ENCODE data around the gene NEUROD2.
"Not testable (repeated sequence)": the region's sequence is repeated elsewhere in the genome, so short reads cannot be mapped to it uniquely, and the experiment has no call there.

NEUROD2 gene

GRCh38 chr17:39601758-39602532 is 5.8 kb downstream of the NEUROD2 start:
- DNase-seq: no peak

- DNase-seq: no peak
These were observed 6.6 kb downstream of the NEUROD2 start for GRCh38 chr17:39600997-39601597.

- no peak for DNase-seq
These were observed 7.3 kb downstream of the NEUROD2 start for GRCh38 chr17:39600288-39600996.

DNA sequence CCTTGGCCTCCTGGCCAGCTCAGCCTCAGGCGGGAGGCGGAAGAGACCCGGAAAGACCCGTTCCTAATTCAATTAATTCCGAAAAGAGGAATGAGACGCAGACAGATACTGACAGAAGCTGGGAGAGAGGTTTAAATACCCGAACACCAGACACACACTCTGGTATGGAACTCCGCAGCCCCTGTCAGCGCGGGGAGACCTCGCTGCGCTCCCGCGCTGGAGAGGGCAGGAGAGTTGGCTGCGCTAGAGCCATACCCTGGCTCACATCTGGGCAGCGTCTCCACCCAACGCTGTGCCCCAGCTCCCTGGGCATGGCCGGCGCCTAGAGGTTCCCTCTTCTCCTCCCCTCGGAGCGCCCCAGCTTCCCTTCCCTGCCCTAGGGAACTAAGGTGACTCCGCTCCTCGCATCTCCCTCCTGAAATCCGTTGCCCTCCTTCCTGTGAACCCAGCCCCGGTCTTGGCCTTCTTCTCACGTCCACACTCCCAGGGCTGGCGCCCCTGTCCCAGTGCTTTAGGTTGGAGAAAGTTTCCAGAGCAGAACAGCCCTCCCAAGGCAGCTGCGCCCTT is 8.0 kb downstream of the NEUROD2 start:
- DNase-seq: no peak

GRCh38 chr17:39599004-39599664 is 8.6 kb downstream of the NEUROD2 start:
- no peak for DNase-seq

- no peak for DNase-seq
These were observed 9.1 kb downstream of the NEUROD2 start for GRCh38 chr17:39598630-39599003.

DNA sequence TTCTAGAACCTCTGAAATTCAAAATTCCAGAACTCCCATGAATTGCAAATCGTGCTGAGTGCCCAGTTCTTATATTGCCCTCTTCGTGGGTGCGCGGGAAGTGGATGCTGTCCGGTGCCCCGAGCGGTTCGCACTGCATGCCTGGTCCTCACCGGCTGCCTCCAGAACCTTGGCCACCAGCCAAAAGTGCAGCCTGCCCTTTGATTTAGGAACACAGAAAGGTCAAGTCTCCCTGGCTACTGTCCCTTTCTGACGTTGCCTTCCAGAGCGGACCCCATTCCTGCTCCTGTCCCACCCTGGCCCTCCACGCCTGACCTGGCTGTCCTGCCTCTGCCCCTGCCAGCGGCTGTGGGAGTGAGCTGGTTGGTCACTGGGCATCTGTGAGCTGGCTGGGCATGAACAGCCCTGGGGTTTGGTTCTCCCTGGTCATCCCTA is 9.7 kb downstream of the NEUROD2 start:
- DNase-seq: no peak

DNA sequence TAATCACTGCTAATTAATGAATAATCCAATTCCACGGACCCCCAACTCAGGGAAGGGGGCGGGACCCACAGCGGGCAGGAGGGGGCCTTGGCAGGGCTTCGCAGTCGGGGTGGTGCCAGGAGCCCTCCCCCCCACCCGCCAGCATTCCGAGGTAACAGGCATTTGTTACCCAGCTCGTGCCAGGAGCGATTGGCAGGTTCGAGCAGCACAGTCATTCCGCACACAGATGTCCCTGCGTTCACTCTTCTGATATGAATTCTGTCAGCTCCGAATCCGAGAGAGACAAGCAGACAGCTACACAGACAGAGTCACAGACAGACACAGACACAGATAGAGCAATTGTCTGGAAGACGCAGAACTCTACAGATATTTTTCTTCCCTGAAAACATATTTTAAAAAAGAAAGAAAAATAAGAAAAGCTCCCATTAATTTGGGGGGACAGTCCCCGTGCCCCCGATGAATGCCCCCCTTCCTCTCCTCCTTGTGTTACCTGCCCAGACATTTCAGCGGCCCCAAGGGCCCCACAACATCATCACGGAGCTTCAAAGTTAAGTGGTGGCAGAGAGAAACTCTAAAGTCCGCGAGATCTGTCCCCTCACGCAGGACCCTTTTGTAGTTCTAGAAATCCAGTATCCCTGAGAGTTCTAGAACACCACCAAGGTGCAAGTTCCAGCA is 10.2 kb downstream of the NEUROD2 start:
- no peak for DNase-seq

- DNase-seq: no peak
These were observed 11.0 kb downstream of the NEUROD2 start for GRCh38 chr17:39596543-39597267.

- no peak for DNase-seq
These were observed 11.7 kb downstream of the NEUROD2 start for GRCh38 chr17:39595928-39596510.

GRCh38 chr17:39595294-39595693 is 12.4 kb downstream of the NEUROD2 start:
- no peak for DNase-seq

DNA sequence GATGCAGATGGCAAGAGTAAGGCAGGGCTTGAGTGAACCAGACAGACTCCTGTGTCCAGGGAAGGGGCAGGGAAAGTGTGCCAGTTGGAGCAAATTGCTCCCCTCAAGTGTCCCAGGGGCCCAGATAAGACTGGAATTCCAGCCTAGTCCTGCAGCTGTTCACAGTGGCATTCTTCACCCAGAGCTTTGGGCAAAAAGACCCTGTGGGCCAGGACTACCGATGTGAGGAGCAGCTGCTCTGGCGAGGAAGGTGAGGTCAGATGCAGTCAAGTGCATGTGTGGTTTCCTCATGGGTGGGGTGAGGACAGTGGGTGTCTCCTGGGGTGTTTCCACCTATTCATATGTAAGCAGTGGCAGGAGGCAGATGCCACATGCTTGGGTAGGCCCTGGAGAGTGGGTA is 14.3 kb downstream of the NEUROD2 start:
- no peak for DNase-seq

- DNase-seq: peak; percentile 46
These were observed 15.5 kb downstream of the NEUROD2 start for GRCh38 chr17:39591958-39592954.

DNA sequence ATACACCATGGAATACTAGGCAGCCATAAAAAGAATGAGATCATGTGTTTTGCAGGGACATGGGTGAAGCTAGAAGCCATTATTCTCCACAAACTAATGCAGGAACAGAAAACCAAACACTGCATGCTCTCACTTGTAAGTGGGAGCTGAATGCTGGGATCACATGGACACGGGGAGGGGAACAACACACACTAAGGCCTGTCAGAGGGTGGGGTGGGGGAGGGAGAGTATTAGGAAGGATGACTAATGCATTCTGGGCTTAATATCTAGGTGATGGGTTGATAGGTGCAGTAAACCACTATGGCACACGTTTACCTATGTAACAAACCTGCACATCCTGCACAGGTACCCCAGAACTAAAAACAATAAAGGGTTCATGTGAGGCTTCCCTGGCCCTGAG is 17.5 kb downstream of the NEUROD2 start:
- DNase-seq: not testable (repeated sequence)

DNA sequence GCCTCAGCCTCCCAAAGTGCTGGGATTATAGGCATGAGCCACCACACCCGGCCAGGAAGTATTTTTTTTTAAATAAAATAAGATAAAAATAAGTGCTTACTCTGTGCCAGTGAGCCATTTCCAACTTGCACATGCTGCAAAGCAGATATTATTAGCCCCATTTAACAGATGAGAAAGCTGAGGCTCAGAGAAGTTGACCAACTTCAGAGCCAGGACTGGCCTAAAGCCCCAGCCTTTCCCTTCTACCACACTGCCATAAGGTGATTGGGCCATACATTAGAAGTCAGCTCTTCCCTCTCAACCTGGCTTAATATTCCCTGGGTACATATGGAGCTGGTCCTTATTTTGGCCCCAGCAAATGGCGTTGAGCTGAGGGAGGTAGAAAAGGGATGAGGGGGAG is 25.1 kb downstream of the NEUROD2 start:
- no peak for DNase-seq

DNA sequence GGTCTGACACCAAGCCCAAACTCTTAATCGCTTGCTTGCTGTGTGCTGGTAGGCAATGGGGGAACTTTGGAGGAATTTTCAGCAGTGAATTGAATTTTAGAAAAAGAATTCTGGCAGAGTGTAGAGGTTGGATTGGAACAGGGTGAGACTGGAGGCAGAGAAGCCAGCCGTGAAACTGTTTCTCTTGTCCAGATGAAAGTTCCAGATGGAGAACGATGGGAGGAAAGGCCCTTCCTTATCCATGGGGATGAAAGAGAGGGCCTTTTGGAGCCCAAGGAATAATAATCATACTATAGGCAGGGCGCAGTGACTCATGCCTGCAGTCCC is 26.0 kb downstream of the NEUROD2 start:
- DNase-seq: no peak

DNA sequence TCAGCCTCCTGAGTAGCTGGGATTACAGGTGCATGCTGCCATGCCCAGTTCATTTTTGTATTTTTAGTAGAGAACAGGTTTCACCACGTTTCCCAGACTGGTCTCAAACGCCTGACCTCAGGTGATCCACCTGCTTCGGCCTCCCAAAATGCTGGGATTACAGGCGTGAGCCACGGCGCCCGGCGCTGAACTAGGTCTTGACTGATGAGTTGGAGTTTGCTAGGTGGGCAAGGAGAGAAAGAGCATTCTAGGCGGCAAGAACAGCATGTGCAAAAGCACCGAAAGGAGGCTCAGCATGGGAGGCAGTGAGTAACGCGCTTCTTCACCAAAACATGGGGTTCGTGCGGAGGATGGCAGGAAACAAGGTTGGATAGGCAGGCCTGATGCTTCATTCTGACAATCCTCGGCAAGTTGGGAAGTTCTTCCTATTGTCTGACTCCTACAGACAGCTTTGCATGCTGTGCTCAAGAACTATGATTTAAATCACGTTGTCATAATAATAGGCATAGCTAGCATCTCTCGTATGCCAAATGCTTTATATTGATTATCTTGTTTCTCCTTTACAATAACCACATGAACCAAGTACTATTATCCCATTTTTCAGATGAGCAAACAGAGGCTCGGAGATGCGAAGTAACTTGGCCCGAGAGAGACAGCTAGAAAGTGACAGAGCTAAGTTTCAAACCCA is 26.5 kb downstream of the NEUROD2 start:
- no peak for DNase-seq

GRCh38 chr17:39580082-39580468 is 27.6 kb downstream of the NEUROD2 start:
- no peak for DNase-seq

DNA sequence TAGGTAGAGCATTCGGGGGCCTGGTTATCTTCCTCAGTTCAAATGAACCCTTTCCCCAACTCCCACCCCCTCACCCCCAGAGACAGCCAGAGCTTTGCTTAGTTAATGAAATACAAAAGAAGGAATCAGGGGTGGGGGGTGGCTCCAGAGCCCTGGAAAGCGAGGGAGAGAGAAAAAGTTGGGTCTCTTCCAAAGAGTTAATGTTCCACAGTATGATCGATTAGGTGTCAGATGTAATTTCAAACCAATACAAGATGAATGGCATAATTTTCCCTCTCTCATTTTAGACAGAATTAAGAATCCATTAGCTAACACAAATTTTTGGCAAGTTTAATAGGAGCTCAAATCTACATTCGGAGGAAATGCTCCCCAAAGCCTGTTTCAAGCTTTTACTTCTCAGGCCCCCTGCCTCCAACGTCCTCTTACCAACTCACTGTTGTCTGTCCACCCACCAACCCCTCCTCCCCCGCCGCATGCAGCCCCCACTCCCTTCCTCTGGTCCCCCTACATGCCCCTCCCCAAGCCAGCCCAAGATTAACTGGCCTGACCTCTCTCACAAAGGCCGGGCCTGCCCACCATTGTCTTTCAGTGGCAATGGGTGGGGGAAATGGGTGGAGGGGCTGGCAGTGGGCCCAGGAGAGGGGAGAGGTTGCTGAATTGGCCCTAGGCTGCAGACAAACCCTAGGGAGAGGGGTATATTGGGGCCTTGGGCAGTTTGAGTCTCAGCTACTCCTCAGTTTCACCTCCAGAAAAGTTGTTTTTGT is 28.2 kb downstream of the NEUROD2 start:
- no peak for DNase-seq
